HepG2 (cell line): ENCODE data around the gene CRAMP1. TPM values are rescaled to one million over a fixed set of nuclear protein-coding genes. Genes with fewer than 3 reads are reported as not detected.

ENCODE experiments used
- ATAC-seq: fragments of 200-7000 bp; cut with Tn5 transposase; 3 replicates; pipeline ENCODE4 v1.9.1; 2020; ENCODE audit warnings: mild to moderate bottlenecking, moderate library complexity
- BruUV-seq: library from RNA; stranded (reverse); fragments of 400-500 nt; replicated peaks from 2 replicates; lab custom pipeline; 2021; lab: Mats Ljungman, UMichigan
- CTCF ChIA-PET: fragments of 300-600 bp; formaldehyde crosslinking; extraction: SDS; loops from one replicate; lab custom pipeline; 2021; ENCODE audit warnings: low total read pairs, inconsistent platforms, low intra/inter-chr PET ratio; lab: Yijun Ruan, JAX
- POLR2A ChIA-PET: fragments of 350-600 bp; sonication (Branson Sonifier 250); formaldehyde crosslinking; loops from one replicate; lab custom pipeline; 2020; ENCODE audit warnings: antibody characterized with exemption, inconsistent platforms; lab: Yijun Ruan, JAX
- DNase-seq: peaks from one replicate; pipeline ENCODE4 v3.0.0-alpha.2; 2015; ENCODE audit warnings: low spot score
- FAIRE-seq: peaks from 3 replicates; lab custom pipeline; 2011; peaks lifted over from hg19 to GRCh38; lab: Jason Lieb, UNC
- H2AFZ ChIP-seq: one replicate; pipeline ENCODE4 v1.6.1; 2011; ENCODE audit warnings: low read length, inconsistent platforms
- H3K27ac ChIP-seq: fragments of 300-600 bp; 3 replicates; pipeline ENCODE4 v1.8.0; 2011; ENCODE audit warnings: mixed run types, mild to moderate bottlenecking, mixed read lengths, low read length, inconsistent platforms; ENCODE audit not compliant: insufficient read depth; ENCODE audit errors: extremely low read length
- H3K27me3 ChIP-seq, 2 experiments: fragments of 200-600 bp in 1 of 2; 2 replicates in 1 of 2; 3 replicates in 1 of 2; pipeline versions ENCODE4 v1.6.0 to v1.8.0; 2011; ENCODE audit warnings: low read length in 2 of 2, mild to moderate bottlenecking in 2 of 2, moderate library complexity in 2 of 2, inconsistent platforms in 1 of 2; ENCODE audit not compliant: insufficient read depth in 2 of 2, control insufficient read depth in 1 of 2
- H3K36me3 ChIP-seq, 2 experiments: fragments of 200-600 bp in 1 of 2; replicated peaks in 1 of 2; 2 replicates in 1 of 2; 3 replicates in 1 of 2; pipeline versions ENCODE4 v1.5.1 to v1.8.0; 2011; ENCODE audit warnings: low read length in 2 of 2, inconsistent platforms in 1 of 2; ENCODE audit not compliant: insufficient read depth in 2 of 2, control insufficient read depth in 1 of 2
- H3K4me1 ChIP-seq: 2 replicates; pipeline ENCODE4 v1.5.1; 2012; ENCODE audit warnings: low read length, inconsistent platforms; ENCODE audit not compliant: insufficient read depth
- H3K4me2 ChIP-seq: 2 replicates; pipeline ENCODE4 v1.6.0; 2011; ENCODE audit warnings: low read depth, low read length, inconsistent platforms
- H3K4me3 ChIP-seq, 3 experiments: fragments of 200-600 bp in 1 of 3; sonication (generic), shearing (Covaris generic) in 1 of 3; replicated peaks in 1 of 3; 2 replicates each; pipeline ENCODE4 v1.5.1; 2011 to 2016; ENCODE audit warnings: low read length in 3 of 3, inconsistent platforms in 2 of 3, low read depth in 2 of 3, mild to moderate bottlenecking in 2 of 3, control low read depth in 1 of 3, mixed read lengths in 1 of 3; ENCODE audit not compliant: insufficient read depth in 1 of 3
- H3K79me2 ChIP-seq: one replicate; pipeline ENCODE4 v1.6.1; 2011; ENCODE audit warnings: low read length, inconsistent platforms; ENCODE audit not compliant: insufficient read depth
- H3K9ac ChIP-seq: 2 replicates; pipeline ENCODE4 v1.6.0; 2011; ENCODE audit warnings: mild to moderate bottlenecking, low read depth, low read length, inconsistent platforms; ENCODE audit not compliant: insufficient read depth
- H3K9me3 ChIP-seq: 2 replicates; pipeline ENCODE4 v1.5.1; 2012; ENCODE audit warnings: mild to moderate bottlenecking, low read length
- H4K20me1 ChIP-seq: 2 replicates; pipeline ENCODE4 v1.6.0; 2011; ENCODE audit warnings: inconsistent platforms, mild to moderate bottlenecking, low read length, moderate library complexity; ENCODE audit not compliant: insufficient read depth
- DNMT1 ChIP-seq: sonication (generic); formaldehyde crosslinking; IDR thresholded peaks from 2 replicates; pipeline ENCODE4 v1.5.1; 2020; ENCODE audit warnings: mild to moderate bottlenecking, missing genetic modification reagents
- DNMT3B ChIP-seq: conservative IDR thresholded peaks from 2 replicates; pipeline ENCODE4 v1.6.1; 2016; ENCODE audit warnings: missing biosample characterization, control low read depth
- HDAC6 ChIP-seq: fragments of 200-600 bp; sonication (generic); IDR thresholded peaks from 2 replicates; pipeline ENCODE4 v1.7.0; 2017; ENCODE audit warnings: mild to moderate bottlenecking, antibody characterized with exemption, low read length, low read depth
- PCBP2 ChIP-seq: fragments of 200-400 bp; formaldehyde crosslinking; optimal IDR thresholded peaks from 2 replicates; pipeline ENCODE3; 2018; ENCODE audit warnings: low read length, low read depth; ENCODE audit not compliant: poor library complexity, severe bottlenecking
- POLR2G ChIP-seq: fragments of 200-400 bp; formaldehyde crosslinking; IDR thresholded peaks from 2 replicates; pipeline ENCODE4 v1.6.1; 2018; ENCODE audit warnings: mild to moderate bottlenecking, low read depth, low read length, moderate library complexity
- RFX5 ChIP-seq: IDR thresholded peaks from 2 replicates; pipeline ENCODE4 v1.6.1; 2011; ENCODE audit warnings: low read depth, low read length, improper control_type of control experiment
- SSRP1 ChIP-seq: IDR thresholded peaks from 2 replicates; pipeline ENCODE4 v1.6.1; 2016; ENCODE audit warnings: control low read depth
- TAF1 ChIP-seq: sonication (generic); formaldehyde crosslinking; IDR thresholded peaks from 2 replicates; pipeline ENCODE4 v1.4.0; 2020; ENCODE audit warnings: missing genetic modification reagents
- XRCC5 ChIP-seq: fragments of 200-400 bp; formaldehyde crosslinking; optimal IDR thresholded peaks from 2 replicates; pipeline ENCODE3; 2017; ENCODE audit warnings: mild to moderate bottlenecking, low read length
- ZNF30 ChIP-seq: sonication (generic); formaldehyde crosslinking; IDR thresholded peaks from 2 replicates; pipeline ENCODE4 v1.5.0; 2020; ENCODE audit warnings: mild to moderate bottlenecking, missing genetic modification reagents
- ZNF44 ChIP-seq: sonication (generic); formaldehyde crosslinking; IDR thresholded peaks from 2 replicates; pipeline ENCODE4 v1.5.1; 2020; ENCODE audit warnings: mild to moderate bottlenecking, missing genetic modification reagents
- ZNF543 ChIP-seq: sonication (generic); formaldehyde crosslinking; IDR thresholded peaks from 2 replicates; pipeline ENCODE4 v1.4.0; 2020; ENCODE audit warnings: mild to moderate bottlenecking, missing genetic modification reagents
- ZNF607 ChIP-seq: sonication (generic); formaldehyde crosslinking; IDR thresholded peaks from 2 replicates; pipeline ENCODE4 v1.5.1; 2020; ENCODE audit warnings: missing genetic modification reagents, mild to moderate bottlenecking, borderline replicate concordance
- ZNF773 ChIP-seq: sonication (generic); formaldehyde crosslinking; IDR thresholded peaks from 2 replicates; pipeline ENCODE4 v1.4.0; 2020; ENCODE audit warnings: missing genetic modification reagents, borderline replicate concordance
- WGBS: methylation state at CpG from one replicate; pipeline ENCODE4 v1.1.6; 2017; ENCODE audit warnings: low lambda C conversion rate; 5-methylcytosine and 5-hydroxymethylcytosine counted together
- in situ Hi-C: cut with HindIII; loops from 2 replicates; pipeline ENCODE4 v1.10.0; 2017; ENCODE audit warnings: low pct_unique_long_range_greater_than_20kb; ENCODE audit not compliant: extremely low pct_ligation_motif_present
- intact Hi-C: fragments of 100-400 bp; cut with micrococcal nuclease; formaldehyde crosslinking; loops from one replicate; pipeline ENCODE4 v1.10.0; 2022; ENCODE audit not compliant: unreplicated experiment
- polyA plus RNA-seq, 8 experiments: library from polyadenylated mRNA; depleted of rRNA in 3 of 8; stranded (reverse) in 7 of 8; unstranded in 1 of 8; fragments of >200 nt; fragmentation: Illumina TruSeq in 4 of 8; extraction: Trizol in 4 of 8; gene quantifications; 2 replicates each; pipeline versions ENCODE4 v1.2.1 to v1.2.3, GENCODE V29; 2011 to 2016; ENCODE audit warnings: low read depth in 4 of 8, missing spikeins in 1 of 8, mixed read lengths in 1 of 8; ENCODE audit not compliant: insufficient read depth in 1 of 8
- total RNA-seq, 5 experiments: library from RNA; depleted of rRNA; stranded (reverse); fragments of >200 nt; fragmentation: Illumina TruSeq; extraction: Trizol; gene quantifications; 2 replicates each; pipeline ENCODE4 v1.2.3, GENCODE V29; 2016; ENCODE audit warnings: low read depth in 1 of 5
- TF ChIP-seq, protein P1 (sequence below): sonication (generic); formaldehyde crosslinking; IDR thresholded peaks from 2 replicates; pipeline ENCODE4 v1.4.0; 2020; ENCODE audit warnings: missing genetic modification reagents, borderline replicate concordance
- TF ChIP-seq, protein P2 (sequence below): IDR thresholded peaks from 2 replicates; pipeline ENCODE4 v1.6.1; 2016; ENCODE audit warnings: missing compliant biosample characterization, missing genetic modification reagents, borderline replicate concordance
- TF ChIP-seq, protein P3 (sequence below): IDR thresholded peaks from 2 replicates; pipeline ENCODE4 v1.6.1; 2016; ENCODE audit warnings: low read depth, borderline replicate concordance
- TF ChIP-seq, protein P4 (sequence below): sonication (generic); formaldehyde crosslinking; IDR thresholded peaks from 2 replicates; pipeline ENCODE4 v1.4.0; 2020; ENCODE audit warnings: missing genetic modification reagents

Gene CRAMP1
- total and polyA plus RNA-seq, 2 of the 13 experiments (the other 11 are each of a cell fraction or from before 2014, with no cell fraction given): 6.8 to 9.7 TPM

DNA sequence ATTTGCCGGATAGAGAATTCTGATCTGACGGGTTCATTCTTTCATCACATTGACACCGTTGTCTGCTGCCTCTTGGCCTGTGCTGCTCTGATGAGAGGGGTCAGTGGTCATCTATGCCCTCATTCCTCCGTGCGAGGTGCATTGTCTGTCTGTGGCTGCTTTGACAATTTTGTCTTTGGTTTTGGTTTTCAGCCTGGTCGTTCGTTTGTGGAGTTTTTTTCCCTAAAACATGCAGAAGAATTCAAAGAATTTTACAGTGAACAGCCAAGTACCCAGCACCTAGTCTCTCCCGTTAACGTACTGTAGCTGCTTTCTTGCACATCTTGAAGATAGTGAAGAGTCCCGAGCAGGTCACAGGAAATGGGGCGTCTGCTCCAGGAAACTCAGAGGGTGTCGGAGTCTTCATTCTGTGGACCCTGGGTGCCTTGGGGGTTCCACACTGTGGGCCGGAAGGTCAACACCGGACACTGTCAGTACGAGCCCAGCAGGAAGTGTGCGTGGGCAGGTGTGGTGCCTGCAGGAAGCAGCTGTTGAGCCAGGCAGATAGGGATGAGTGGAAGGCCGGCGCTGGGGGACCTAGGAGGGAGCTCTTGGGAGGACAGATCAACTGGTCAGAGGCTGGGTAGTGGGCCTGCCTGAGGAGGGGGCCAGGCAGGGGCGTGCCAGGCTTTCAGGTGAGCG, 28.2 kb downstream of the CRAMP1 start (continued):
- TF ChIP-seq, protein P1, sequence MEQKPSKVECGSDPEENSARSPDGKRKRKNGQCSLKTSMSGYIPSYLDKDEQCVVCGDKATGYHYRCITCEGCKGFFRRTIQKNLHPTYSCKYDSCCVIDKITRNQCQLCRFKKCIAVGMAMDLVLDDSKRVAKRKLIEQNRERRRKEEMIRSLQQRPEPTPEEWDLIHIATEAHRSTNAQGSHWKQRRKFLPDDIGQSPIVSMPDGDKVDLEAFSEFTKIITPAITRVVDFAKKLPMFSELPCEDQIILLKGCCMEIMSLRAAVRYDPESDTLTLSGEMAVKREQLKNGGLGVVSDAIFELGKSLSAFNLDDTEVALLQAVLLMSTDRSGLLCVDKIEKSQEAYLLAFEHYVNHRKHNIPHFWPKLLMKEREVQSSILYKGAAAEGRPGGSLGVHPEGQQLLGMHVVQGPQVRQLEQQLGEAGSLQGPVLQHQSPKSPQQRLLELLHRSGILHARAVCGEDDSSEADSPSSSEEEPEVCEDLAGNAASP (CRISPR knock-in tag): no peak
- no peak for TF ChIP-seq ZNF543 (CRISPR knock-in tag)

DNA sequence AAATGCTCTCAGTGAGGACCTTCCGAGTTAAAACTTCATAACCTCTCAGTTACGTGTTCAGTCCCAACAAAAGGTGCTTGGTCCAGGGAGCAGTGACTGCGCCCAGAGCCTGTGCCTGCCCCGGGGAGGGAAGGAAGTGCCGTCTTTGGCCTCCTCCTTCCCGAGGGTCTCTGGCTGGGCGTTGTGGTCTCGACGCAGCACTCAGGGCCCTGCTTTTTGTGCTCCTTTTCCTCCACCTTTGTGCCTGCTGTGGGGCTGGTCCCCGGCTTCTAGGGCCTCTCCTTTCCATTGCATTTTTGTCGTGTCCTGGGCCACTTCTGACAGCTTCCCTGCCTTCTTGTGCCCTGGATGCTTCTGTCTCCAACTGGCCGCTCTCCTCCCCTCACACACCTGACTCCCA, 29.1 kb downstream of the CRAMP1 start:
- BruUV-seq: no TSS peak
- in situ Hi-C loops: no loop called here
- no peak overlapping the region for H2AFZ ChIP-seq
- no peak overlapping the region for H3K4me2 ChIP-seq
- peaks cover 7% of the 10 kb centered on the region for H3K4me1 ChIP-seq
- FAIRE-seq (no peak), ATAC-seq (no peak), DNase-seq (no peak)
- intact Hi-C loops: no loop called here
- POLR2A ChIA-PET: no interaction called here
- WGBS: 97% methylated on average over 12 of the region's 12 CpGs
- no peaks in the 10 kb centered on the region for H3K79me2 ChIP-seq
- H3K4me3 ChIP-seq: no peak overlapping the region
- no peak overlapping the region for H3K27ac ChIP-seq
- no peaks in the 10 kb centered on the region for H4K20me1 ChIP-seq
- peaks cover 32 to 73% of the 10 kb centered on the region in 2 experiments; a peak in 4 of 5 replicates for H3K36me3 ChIP-seq
- H3K9me3 ChIP-seq: no peaks in the 10 kb centered on the region
- no peak overlapping the region for H3K9ac ChIP-seq
- no peaks in the 10 kb centered on the region for H3K27me3 ChIP-seq
- CTCF ChIA-PET: no interaction called here
- TF ChIP-seq DNMT1 (CRISPR knock-in tag): no peak
- no peak for TF ChIP-seq TAF1 (CRISPR knock-in tag)
- no peak for TF ChIP-seq DNMT3B
- TF ChIP-seq ZNF773 (CRISPR knock-in tag): no peak
- no peak for TF ChIP-seq XRCC5
- TF ChIP-seq, protein P2, sequence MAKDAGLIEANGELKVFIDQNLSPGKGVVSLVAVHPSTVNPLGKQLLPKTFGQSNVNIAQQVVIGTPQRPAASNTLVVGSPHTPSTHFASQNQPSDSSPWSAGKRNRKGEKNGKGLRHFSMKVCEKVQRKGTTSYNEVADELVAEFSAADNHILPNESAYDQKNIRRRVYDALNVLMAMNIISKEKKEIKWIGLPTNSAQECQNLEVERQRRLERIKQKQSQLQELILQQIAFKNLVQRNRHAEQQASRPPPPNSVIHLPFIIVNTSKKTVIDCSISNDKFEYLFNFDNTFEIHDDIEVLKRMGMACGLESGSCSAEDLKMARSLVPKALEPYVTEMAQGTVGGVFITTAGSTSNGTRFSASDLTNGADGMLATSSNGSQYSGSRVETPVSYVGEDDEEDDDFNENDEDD (CRISPR knock-in tag): no peak
- no peak for TF ChIP-seq ZNF44
- no peak for TF ChIP-seq ZNF30 (CRISPR knock-in tag)
- no peak for TF ChIP-seq HDAC6
- TF ChIP-seq ZNF607 (CRISPR knock-in tag): no peak
- no peak for TF ChIP-seq POLR2G
- TF ChIP-seq, protein P3, sequence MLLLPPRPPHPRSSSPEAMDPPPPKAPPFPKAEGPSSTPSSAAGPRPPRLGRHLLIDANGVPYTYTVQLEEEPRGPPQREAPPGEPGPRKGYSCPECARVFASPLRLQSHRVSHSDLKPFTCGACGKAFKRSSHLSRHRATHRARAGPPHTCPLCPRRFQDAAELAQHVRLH (CRISPR knock-in tag): no peak
- no peak for TF ChIP-seq SSRP1
- TF ChIP-seq RFX5: no peak
- TF ChIP-seq, protein P4, sequence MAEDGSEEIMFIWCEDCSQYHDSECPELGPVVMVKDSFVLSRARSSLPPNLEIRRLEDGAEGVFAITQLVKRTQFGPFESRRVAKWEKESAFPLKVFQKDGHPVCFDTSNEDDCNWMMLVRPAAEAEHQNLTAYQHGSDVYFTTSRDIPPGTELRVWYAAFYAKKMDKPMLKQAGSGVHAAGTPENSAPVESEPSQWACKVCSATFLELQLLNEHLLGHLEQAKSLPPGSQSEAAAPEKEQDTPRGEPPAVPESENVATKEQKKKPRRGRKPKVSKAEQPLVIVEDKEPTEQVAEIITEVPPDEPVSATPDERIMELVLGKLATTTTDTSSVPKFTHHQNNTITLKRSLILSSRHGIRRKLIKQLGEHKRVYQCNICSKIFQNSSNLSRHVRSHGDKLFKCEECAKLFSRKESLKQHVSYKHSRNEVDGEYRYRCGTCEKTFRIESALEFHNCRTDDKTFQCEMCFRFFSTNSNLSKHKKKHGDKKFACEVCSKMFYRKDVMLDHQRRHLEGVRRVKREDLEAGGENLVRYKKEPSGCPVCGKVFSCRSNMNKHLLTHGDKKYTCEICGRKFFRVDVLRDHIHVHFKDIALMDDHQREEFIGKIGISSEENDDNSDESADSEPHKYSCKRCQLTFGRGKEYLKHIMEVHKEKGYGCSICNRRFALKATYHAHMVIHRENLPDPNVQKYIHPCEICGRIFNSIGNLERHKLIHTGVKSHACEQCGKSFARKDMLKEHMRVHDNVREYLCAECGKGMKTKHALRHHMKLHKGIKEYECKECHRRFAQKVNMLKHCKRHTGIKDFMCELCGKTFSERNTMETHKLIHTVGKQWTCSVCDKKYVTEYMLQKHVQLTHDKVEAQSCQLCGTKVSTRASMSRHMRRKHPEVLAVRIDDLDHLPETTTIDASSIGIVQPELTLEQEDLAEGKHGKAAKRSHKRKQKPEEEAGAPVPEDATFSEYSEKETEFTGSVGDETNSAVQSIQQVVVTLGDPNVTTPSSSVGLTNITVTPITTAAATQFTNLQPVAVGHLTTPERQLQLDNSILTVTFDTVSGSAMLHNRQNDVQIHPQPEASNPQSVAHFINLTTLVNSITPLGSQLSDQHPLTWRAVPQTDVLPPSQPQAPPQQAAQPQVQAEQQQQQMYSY (CRISPR knock-in tag): no peak
- no peak for TF ChIP-seq PCBP2
